MM.1S (cell line): Measurements from ENCODE around the gene LANCL2.

Source experiments
- CTCF ChIP-seq: fragments of 300-600 bp; sonication (generic); IDR thresholded peaks from 2 replicates; pipeline ENCODE4 v1.5.1; 2016; ENCODE audit warnings: antibody characterized with exemption, low read length, mixed read lengths
- EZH2 ChIP-seq: fragments of 300-600 bp; sonication (generic); optimal IDR thresholded peaks from 2 replicates; pipeline ENCODE3; 2017; ENCODE audit warnings: low read depth, mild to moderate bottlenecking, antibody characterized with exemption, low read length, mixed read lengths

- TF ChIP-seq CTCF: no peak
- TF ChIP-seq EZH2: no peak
Observed at GRCh38 chr7:55369427-55370400, 4.6 kb downstream of the LANCL2 start.
